Suprapubic skin (tissue), 4 donors: ENCODE results near the gene PRRG1.

Experiments used
- CTCF ChIP-seq, 2 donors: fragments of 200-600 bp in 1 of 2; fragments of 450-650 bp in 1 of 2; sonication (generic) in 1 of 2; IDR thresholded peaks; one replicate each; pipeline ENCODE4 v1.5.1; 2016 to 2019; ENCODE audit warnings: antibody characterized with exemption in 2 of 2, mild to moderate bottlenecking in 1 of 2, moderate library complexity in 1 of 2
- EP300 ChIP-seq: sonication (generic); formaldehyde crosslinking; IDR thresholded peaks from one replicate; pipeline ENCODE4 v1.6.1; 2017; ENCODE audit warnings: antibody characterized with exemption
- POLR2A ChIP-seq, 2 donors: fragments of 450-650 bp; IDR thresholded peaks; one replicate each; pipeline ENCODE4 v1.6.1; 2017; ENCODE audit warnings: antibody characterized with exemption in 2 of 2, mild to moderate bottlenecking in 2 of 2, moderate library complexity in 2 of 2
- POLR2AphosphoS5 ChIP-seq, 3 donors: sonication (generic); formaldehyde crosslinking; IDR thresholded peaks; one replicate each; pipeline ENCODE4 v1.6.1; 2017; ENCODE audit warnings: antibody characterized with exemption in 3 of 3

- TF ChIP-seq CTCF (IDR thresholded peaks at IDR 0.05) (no peak), POLR2AphosphoS5 (IDR thresholded peaks at IDR 0.05) (no peak), POLR2A (IDR thresholded peaks at IDR 0.05) (no peak), EP300 (no peak)
Measured at GRCh38 chrX:37331546-37331945, 17.6 kb upstream of the PRRG1 start.
